T-helper 2 cell treated with Interferon-gamma antibody and Interleukin-4, amounts not matched to agents 100 ng/mL and 5 ng/mL, for 36 hours (primary cell): ENCODE data around the gene TPST2. TPM values are rescaled to one million over a fixed set of nuclear protein-coding genes. Genes with fewer than 3 reads are reported as not detected.

Experiments used
- intact Hi-C: fragments of 100-400 bp; cut with micrococcal nuclease; formaldehyde crosslinking; loops from one replicate; pipeline ENCODE4 v1.15.1; 2023
- total RNA-seq: library from RNA; stranded (reverse); gene quantifications from 2 replicates; pipeline ENCODE4 v1.2.3, GENCODE V29; 2022

TPST2 gene
- total RNA-seq, 1 donor from 2014 or later = 19.3 TPM

DNA sequence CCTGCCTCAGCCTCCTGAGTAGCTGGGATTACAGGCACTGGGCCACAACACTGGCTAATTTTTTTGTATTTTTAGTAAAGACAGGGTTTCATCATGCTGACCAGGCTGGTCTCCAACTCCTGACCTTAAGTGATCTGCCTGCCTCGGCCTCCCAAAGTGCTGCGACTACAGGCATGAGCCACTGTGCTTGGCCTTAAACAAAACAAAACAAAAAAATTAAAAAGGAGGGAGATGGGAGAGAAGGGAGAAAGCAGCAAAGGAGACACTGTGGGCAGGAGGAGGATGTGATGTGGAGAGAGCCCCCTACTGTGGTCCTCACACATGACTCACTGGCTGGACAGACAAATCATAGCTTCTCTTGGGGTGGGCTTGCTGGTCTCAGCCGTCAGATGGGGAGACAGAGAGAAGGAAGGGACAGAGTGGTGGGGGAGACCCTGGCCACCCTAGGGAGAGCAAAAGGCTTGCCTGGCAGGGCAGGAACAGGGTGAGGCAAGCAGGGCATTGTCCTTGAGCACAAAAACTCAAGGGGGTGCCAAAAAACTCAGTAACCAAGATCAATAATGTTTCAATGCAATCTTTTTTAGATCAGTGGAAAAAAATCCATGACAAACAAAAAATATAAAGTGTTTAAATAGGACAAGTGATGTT is 31.6 kb downstream of the TPST2 start:
- intact Hi-C loops = no loop called here

DNA sequence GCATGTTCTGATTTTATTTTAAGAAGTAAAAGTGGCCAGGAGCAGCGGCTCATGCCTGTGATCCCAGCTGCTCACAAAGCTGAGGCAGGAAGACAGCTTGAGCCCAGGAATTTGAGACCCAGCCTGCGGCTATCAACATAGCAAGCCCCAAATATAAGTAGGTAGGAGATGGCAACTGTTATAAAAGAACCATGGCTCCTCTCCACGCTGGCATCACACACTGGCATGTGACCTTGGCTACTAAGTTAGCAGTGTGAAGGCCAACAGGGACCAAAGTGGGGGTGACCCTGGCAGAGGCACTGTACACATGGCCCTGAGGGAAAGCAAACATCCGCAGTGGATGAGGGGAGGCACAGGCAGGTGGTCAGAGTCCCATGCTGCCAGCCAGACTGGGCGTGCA is 33.0 kb downstream of the TPST2 start:
- intact Hi-C loops = no loop called here

DNA sequence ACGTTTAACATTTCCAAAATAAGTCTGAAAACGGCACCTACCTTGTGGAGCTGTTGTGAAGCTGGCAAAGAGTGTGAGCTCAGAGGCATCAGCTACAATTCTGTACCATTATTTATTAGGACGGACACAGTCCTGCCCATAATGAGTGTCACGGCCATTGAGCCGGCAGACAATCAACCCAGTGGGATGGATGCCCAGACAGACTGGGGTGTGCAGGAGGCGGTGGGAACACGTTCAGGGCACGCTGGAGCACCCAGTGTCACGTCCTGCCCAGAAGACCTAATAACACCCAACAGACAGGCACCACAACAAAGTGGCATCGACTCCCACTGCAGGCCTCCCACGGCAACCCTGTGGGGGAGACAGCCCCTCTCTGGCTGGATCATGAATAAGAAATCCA is 34.5 kb downstream of the TPST2 start:
- intact Hi-C loops = no loop called here

DNA sequence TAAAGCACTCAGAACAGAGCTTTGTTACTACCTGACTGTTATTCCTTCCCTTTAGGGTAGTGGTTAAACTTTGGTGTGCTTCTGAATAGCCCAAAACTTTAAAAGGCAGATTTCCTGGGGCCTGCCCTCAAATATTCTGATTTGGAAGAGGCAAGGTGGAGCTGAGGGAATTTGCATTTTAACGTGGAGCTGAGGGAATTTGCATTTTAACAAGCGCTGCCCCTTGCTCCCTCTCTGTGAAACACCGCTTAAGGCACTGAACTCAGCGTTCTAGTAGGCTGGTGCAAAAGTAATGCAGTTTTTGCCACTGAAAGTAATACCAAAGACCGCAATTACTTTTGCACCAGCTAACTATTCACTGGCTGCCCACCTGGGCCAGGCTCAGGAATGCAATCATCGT is 35.0 kb downstream of the TPST2 start:
- intact Hi-C loops = no loop called here

DNA sequence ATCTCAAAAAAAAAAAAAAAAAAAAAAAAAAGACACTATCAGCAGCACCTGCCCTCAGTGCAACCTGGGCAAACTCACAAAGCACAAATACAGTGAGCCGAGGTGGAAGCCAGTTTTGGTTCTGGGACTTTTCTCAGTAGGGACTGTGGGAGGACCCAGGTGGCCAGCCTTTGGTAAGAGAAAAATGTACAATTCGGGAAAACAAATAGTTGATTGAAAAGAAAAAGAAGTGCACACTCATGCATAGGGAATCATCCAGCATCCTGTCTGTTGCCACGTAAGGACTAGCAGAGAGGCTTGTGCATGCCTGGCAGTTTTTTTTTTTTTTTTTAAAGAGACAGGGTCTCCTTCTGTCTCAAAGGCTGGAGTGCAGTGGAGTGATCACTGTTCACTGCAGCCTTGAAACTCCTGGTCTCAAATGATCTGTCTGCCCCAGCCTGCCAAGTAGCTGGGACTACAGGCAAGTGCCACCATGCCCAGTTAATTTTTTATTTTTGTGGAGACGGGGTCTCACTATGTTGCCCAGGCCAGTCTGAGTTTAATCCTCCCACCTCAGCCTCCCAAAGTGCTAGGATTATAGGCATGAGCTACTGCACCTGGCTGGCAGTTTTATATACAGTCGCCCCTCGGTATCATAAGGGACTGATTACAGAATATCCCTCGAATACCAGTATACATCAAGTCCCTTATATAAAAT is 36.7 kb downstream of the TPST2 start:
- intact Hi-C loops = no loop called here

DNA sequence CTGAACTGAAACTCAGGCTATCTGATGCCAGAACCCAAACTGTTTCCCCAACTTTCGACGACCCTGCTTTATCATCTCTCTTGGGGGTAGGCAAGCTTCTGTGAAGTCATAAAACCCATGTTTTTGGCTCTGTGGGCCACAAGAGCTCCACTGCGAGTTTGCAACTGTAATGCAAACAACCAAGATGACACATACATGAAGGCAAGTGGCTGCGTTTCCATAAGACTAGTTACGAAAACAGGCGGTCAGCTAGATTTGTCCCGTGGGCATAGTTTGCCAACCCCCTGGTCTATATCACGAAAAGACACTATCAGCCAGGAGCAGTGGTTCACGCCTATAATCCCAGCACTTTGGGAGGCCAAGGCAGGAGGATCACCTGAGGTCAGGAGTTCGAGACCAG is 37.5 kb downstream of the TPST2 start:
- intact Hi-C loops = no loop called here

DNA sequence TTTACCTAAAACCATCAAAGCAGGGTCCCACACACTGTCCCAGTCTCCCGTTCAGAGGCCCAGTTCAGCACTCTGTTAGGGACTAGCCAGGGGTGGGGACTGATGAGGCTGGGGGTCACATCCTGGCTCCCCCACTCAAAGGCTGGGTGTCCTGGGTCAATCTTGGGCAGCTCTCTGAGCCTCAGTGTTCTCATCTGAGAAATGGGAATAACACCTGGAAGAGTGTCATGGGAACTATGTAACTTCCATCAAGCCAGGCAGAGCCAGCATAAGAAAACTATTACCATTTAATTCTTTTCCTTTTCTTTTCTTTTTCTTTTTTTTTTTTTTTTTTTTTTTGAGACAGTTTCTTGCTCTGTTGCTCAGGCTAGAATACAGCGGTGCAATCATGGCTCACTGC is 38.4 kb downstream of the TPST2 start:
- intact Hi-C loops = no loop called here

DNA sequence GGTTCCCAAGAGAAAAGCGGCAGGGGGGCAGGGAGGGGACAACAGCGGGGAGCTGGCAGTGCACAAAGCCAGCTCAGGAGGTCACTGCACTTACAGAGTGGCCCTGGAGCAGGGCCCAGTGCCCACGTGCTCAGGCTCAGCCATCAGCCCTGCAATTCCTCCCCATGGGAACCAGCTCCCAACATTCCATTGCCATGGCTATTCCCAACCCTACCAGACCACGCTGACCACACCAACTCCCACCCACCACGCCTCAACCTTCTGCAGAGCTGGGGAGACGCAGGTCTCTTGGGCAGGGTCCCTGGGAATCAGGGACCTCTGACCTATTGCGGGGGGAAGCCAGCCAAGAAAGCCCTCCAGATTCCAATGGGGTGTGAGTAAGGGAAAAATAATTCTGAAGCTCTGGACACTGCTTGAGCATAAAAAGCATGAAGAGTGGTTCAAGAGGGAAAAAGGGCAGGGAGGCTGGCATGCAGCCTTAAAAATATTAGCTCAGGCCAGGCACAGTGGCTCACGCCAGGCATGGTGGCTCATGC is 39.4 kb downstream of the TPST2 start:
- intact Hi-C loops = no loop called here

DNA sequence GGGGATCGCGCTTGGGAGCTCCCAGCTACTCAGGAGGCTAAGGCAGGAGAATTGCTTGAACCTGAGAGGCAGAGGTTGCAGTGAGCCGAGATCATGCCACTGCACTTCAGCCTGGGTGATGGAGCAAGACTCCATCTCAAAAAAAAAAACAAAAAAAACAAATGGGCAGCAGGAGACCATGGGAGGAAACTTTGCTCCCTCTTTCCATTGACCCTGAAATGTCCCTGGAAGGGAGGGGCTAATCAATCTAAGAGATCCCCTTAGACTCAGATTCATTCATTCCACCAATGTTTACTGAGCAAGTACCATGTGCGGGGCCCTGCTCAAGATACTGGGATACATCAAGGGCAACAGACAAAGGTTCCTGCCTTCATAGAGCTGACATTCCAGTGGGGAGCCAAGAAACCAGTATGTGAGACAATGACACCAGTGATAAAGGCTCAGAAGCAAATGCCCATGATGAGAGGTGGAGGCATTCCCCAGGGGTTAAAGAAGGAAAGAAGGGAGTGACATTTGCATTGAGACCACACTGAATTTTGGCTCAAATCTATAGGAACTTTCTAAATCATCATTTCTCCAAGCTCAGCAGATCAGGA is 39.9 kb downstream of the TPST2 start:
- intact Hi-C loops = no loop called here

DNA sequence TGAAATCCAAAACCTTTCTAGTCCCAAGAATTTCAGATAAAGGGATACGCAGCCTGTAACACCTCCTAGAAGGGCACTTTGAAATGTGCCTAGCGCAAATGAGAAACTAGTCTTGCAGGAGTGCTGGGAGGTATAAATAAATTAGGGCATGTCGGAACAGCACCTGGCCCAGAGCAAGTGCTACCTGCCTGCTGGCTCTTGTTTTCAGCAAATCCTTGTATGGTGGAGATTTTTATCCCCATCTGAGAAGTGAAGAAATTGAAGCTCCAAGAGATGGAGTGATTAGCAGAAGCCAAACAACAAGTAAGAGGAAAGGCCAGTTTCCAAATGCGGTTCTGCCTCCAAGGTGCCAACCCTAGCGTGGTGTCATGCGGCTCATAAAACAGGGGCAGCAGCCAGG is 40.9 kb downstream of the TPST2 start:
- intact Hi-C loops = no loop called here

DNA sequence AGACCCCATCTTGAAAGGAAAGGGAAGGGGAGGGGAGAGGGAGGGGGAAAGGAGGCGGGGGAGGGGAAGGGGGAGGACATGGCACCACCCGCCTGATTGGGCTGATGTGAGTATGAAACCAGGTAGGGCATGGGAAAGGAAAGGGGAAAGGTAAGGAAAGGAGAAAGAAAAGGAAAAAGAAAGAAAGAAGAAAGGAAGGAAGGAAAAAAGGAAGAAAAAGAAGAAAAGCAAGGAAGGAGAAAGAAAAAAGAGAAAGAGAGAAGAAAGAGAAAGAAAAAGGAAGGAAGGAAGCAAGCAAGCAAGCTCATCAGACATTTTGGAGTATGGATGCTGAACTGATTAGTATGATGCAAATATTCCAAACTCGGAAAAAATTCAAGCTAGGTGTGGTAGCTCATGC is 41.6 kb downstream of the TPST2 start:
- intact Hi-C loops = no loop called here

DNA sequence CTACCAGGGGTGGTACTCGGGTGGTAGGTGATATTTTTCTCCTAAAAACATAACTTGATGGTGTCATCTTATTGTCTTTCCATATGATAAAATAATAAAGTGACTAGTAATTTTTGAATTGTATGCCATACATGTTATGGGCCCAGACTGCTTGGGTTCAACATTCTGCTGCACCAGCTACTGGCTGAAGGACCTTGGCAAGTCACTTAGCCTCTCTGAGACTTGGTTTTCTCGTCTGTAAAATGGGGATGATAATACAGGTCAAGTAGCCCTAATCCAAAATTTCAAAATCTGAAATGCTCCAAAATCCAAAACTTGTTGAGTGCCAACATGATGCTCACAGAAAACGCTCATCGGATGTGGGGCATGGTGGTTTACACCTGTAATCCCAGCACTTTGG is 42.1 kb downstream of the TPST2 start:
- intact Hi-C loops = no loop called here

DNA sequence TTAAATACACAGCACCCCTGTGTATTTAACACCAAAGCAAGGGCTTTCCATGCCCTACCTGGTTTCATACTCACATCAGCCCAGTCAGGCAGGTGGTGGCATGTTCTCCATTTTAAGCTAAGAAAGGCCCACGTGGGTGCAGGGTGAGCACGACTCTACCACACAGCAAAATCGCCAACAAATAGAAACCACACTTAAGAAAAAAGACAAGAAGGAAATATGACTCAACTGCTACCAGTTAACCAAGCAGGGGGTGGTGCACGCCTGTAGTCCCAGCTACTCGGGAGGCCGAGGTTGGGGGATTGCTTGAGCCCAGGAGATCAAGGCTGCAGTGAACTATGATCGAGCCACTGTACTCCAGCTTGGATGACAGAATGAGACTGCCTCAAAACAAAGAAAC is 42.5 kb downstream of the TPST2 start:
- intact Hi-C loops = no loop called here

DNA sequence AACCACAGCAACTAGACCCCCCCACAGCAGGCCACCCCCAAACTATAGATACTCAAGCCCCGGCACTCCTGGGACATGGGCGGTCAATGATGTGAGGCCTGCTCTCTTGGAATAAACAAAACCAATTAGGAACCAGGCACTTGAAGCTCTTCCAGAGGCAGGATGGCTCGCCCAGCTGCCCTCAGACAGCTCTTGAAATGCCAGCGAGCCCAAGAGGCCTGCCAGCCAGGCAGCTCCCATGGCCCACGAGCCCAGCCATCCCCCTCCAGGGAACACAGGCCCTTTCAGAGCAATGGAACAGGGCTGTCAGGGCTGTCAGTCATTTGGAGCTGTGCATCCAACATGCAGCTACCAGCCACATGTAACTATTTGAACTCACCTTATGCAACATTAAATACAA is 43.6 kb downstream of the TPST2 start:
- intact Hi-C loops = no loop called here

DNA sequence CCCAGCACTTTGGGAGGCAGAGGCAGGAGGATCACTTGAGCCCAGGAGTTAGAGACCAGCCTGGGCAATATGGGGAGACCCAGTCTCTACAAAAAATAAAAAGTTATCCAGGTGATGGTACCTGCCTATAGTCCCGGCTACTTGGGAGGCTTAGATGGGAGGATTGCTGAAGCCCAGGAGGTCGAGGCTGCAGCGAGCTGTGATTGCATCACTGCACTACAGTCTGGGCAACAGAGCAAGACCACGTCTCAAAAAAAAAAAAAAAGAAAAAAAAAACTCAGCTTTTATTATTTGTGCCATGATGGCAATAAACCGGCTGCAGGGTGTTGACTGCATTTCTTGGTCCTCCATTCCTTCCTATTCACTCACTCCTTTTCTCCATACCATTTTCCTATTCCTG is 44.1 kb downstream of the TPST2 start:
- intact Hi-C loops = no loop called here

DNA sequence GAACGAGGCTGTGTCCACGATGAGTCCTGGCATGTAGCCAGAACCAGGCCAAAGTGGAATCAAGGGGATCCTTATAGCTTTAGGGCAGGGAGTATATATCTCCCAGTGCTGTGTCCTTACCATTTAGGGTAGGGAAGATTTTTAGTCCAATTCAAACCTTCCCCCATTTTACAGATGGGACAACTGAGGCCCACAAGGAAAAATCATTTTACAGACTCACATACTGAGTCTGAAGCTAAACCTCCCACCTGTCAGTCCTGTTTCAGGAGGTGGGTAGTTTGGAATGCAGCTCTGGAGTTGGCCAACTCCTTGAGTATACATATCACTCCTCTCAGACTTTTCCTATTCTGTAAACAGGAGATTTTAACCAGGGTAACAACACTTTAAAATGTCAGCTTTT is 44.5 kb downstream of the TPST2 start:
- intact Hi-C loops = no loop called here

DNA sequence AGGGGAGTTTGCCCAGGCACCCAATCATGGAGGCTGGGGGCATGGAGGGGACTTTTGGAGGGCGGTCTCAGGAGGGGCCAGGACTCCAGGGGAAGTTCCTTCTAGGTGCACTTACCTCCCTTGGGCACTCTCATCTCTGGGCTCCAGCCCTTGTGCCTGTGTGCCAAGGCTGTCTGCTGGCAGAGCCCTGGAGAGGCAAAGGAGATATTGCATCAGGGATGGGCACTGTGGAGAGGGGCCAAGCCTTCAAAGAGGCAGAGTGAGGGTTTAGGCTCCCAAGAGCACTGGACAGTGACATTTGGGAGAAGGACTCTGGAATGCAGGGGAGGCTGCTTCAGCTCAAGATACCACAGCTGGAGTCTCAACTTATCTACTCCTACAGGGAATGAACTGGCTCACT is 45.4 kb downstream of the TPST2 start:
- intact Hi-C loops = no loop called here

DNA sequence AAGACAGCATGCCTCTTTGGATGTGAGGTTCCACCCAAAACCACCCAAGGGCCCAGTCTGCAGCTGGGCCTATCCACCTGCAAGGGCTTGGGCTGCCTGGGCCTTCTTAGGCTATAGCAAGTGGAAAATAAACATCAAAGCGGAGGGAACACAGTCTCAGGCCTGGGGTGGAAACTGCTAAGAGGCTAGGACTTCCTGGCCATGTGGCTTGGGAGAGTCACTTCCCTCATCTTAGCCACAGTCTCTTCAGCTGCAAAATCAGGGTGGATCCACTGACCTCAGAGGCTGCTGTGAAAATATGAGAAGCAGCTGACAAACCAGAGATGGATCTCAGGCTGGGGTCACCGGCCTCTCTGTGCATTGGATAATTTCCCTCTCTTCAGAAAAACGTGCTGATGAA is 47.1 kb downstream of the TPST2 start:
- intact Hi-C loops = no loop called here

DNA sequence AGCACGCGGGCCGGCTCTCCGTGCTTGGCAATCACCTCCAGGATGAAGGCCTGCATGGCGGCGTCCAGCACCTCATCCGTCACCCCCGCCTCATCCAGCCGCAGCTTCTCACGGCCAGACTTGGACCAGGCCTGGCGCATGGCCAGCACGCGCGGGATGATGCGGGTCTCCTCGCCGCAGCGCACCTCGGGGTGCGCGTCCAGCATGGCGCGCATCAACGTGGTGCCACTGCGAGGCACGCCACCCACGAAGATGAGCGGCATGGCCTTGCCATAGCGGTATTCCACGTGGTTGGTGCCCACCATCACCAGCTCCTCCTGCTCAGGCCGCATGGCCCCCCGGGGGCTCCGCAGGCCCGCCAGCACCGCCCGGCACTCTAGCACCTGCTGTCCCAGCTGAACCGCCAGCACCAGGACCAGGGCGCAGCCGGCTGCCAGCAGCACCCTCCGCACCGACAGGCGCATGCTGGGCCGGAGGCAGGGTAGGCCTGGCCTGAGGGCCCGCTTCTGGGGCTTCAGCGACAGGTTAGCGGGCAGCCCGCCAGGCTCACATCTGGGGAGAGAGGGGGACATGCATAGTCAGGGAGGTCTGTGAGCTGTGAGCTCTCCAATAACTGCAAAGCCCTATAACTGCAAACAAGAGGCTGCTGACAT is 48.6 kb downstream of the TPST2 start:
- intact Hi-C loops = no loop called here

DNA sequence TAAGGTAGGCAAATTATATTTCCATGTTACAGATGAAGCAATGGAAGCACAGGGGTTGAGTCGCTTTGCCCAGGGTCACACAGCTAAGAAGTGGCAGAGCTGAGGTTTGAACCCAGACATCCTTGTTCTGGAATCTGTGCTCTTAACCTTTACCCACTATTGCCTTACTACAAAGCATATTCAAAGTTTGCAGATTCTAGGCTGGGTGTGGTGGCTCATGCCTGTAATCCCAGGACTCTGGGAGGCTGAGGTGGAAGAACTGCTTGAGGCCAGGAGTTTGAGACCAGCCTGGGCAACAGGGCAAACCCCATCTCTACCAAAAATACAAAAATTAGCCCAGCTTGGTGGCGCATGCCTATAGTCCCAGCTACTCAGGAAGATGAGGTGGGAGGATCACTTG is 49.8 kb downstream of the TPST2 start:
- intact Hi-C loops = no loop called here

DNA sequence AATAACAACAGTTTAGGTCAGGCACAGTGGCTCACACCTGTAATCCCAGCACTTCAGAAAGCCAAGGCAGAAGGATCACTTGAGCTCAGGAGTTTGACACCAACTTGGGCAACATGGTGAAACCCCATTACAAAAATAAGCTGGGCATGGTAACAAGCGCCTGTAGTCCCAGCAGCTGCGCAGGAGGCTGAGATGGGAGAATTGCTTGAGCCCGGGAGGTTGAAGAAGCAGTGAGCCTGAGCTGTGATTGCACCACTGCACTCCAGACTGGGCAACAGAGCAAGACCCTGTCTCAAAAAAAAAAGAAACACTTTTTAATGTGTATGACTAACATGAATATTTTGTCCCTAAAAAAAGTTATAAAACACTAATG is 53.2 kb downstream of the TPST2 start:
- intact Hi-C loops = no loop called here

DNA sequence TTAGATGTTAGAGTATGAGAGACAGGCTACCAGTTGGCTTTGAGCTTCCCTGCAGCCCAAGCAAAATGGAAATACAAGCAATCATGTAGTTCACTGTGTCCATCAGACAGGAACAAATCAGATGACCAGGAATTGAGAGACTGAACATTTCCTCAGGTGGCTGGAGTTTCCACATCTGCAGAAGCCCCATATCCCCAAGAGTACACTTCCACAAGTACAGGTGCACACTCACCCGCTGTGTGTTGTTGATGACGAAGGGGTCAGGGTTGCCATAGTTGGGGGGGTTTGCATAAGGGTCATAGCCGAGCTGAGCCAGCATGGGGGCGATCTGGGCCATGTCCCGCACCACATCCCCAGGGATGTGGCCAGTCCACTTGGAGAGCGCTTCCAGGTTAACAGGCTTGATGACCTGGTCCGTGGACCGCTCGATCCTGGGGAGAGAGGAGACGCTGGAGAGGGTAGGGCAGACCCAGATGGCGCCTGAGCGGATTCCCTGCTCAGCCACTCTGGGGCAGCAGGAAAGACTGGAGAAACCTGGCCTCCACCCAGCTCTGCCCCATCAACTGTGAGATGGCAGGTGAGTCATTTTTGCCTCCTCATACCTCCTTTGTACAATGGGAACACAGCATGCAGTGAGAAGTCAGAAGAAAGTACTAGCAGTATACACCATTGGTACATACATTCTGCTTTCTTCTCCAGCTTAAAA is 53.7 kb downstream of the TPST2 start:
- intact Hi-C loops = no loop called here
